Bone marrow (tissue), 2 donors: ENCODE results near the gene WDR54.
"Not testable (repeated sequence)": the region's sequence is repeated elsewhere in the genome, so short reads cannot be mapped to it uniquely, and the experiment has no call there.

ENCODE experiments used
- DNase-seq, 2 donors: peaks; one replicate each; lab custom pipeline; 2025; lab: John Stamatoyannopoulos, UW

Gene WDR54

DNA sequence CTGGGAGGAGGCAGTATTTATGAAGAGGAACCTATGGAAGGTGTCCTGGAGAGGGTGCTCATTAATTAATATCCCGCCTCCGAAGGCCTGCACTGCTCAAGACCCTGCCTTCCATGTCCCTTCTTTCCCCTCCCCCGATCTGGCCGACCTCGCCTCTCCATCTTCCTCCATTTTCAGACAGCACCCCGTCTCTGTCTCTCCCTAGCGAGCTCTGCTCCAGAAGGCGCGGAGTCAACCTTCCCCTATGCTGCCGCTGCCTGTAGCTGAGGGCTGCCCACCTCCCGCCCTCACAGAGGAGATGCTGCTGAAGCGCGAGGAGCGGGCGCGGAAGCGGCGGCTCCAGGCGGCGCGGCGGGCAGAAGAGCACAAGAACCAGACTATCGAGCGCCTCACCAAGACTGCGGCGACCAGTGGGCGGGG is 35.6 kb downstream of the WDR54 start:
- DNase-seq: no peak

DNA sequence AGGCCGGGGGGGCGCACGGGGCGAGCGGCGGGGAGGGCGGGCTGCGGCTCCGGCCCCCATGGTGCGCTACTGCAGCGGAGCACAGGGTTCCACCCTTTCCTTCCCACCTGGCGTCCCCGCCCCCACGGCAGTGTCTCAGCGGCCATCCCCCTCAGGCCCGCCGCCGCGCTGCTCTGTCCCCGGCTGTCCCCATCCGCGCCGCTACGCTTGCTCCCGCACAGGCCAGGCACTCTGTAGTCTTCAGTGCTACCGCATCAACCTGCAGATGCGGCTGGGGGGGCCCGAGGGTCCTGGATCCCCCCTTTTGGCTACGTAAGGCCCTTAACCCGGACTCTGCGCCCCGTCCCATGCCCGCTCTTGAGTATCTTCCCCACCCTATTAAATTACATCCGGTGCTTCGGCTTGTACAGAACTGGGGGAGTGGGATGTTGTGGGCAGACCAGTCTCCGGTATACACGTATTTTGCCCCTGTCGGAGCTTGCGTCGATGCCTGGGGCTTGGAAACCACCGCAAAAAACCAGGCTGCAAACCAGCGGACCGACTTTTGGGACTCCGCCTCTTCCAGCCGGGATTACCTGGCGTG is 36.1 kb downstream of the WDR54 start:
- peak in 1 of 2 donors; percentile 79 for DNase-seq

DNA sequence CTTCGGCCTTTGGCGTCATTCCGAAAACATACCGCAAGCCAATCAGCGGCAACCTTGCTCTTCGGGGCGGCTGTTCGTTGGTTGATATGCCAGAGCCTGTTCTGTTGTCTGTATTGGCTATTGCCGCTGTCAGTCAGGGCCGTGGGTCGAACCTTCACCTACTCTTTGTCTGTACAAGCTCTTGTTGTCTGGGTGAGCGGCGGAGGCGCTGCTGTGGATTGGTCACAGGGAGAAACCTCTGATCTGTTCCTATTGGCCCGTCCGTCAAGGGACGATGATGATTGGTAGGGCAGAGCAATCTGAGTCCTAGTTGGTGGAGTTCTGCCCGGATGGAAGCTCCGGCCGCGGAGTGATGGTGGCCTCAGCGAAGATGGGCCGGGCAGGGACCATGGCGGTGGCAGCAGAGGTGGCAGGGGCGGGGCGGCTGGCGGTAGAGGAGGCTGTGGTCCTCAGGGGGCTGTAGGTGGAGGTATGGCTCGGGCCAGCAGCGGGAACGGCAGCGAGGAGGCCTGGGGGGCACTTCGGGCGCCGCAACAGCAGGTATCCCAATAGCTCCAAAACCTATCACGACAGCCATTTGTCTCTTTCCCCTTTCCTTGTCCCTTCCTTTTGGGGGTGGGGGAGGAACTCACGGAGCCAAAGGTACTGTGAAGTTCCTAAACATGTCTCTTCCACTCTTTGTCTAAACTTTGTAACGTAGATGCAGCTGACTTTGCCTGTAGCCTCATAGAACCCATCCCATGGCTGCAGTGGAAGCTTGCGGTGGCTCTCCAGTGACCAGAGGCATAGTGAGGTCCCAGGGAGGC is 36.8 kb downstream of the WDR54 start, which contains the start of gene WBP1:
Gene WBP1, plus strand, starts transcription at position 307 of the 806 bp plus-strand sequence. Its CDS starts 165 bp downstream, at position 472.
- peak; percentile 85 to 99 for DNase-seq

DNA sequence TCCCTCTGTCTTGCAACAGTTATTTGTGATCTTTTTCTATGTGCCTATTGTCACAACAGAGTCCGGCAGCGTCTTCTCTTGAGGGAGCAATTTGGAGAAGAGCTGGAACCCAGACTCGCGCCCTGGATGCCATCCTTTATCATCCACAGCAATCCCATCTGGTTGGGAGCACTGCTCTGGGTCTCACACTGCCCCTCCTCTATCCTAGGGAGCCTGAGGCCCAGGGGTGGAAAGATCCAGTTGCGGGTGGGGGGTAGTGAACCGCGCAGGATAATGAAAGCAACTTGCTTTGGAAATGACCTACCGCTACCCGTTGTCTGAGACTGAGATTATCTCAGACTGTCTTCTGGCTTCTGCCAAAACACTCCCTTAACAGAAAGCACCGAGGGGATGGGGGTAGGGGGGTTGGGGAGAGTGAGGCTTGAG is 37.4 kb downstream of the WDR54 start:
- DNase-seq: no peak

DNA sequence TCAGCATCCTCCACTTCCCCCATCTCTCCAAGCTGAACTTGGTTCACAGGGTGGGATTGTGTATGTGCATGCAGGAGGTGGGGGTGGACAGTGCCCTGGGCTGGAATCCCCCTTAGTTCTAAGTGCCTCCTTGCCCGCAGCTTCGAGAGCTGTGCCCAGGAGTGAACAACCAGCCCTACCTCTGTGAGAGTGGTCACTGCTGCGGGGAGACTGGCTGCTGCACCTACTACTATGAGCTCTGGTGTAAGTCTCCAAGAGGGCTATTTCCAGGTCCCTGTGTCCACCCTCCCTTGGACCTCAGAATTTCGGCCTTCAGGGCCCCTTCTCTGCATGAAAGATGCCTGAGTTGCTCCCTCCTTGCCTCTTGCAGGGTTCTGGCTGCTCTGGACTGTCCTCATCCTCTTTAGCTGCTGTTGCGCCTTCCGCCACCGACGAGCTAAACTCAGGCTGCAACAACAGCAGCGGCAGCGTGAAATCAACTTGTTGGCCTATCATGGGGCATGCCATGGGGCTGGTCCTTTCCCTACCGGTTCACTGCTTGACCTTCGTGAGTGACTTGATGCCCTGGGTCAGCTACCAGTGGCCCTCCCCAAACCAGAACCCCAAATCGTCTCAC is 38.1 kb downstream of the WDR54 start:
- not testable (repeated sequence) for DNase-seq

DNA sequence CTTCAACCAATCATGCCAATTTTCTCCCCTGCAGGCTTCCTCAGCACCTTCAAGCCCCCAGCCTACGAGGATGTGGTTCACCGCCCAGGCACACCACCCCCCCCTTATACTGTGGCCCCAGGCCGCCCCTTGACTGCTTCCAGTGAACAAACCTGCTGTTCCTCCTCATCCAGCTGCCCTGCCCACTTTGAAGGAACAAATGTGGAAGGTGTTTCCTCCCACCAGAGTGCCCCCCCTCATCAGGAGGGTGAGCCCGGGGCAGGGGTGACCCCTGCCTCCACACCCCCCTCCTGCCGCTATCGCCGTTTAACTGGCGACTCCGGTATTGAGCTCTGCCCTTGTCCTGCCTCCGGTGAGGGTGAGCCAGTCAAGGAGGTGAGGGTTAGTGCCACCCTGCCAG is 38.7 kb downstream of the WDR54 start:
- not testable (repeated sequence) for DNase-seq

DNA sequence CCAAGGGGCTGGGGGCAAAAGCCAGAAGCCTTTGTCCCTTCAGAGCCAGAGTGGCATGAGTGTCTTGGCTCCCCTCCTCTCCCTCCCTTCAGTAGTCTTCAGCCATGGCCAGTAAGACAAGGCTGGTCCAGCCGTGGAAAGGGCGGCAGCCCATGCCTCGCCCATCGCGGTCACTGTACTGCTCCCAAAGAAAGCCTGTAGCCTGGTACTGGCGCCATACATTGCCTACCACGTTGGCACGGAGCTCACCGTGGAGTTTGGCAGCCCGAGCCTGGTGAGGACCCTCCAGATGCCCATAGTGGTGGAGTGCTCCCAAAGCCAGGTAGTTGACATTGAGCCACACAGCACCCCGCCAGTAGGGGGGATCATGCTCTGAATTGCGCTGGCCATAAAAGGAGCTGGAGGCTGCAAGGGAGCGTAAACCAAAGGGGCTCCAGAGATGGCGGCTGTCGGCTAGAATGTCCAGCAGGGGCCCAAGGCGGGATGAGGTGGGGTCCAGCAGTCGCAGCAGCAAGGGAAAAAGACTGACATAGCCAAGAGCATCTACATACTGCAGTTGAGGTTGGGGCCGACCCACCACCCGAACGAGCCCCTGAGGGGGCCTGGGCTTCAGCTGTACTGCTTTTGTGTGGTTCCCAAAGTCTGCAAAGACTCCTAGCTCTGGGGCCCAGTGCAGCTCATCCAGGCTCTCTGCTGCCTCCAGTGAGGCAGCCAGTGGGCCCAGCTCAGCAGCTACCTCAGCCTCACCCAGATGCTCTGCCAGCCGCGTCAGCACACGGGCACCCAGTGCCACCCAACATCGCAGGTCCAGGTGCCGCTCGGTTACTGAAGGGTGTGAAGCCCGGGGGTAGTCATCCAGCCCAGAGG is 39.9 kb downstream of the WDR54 start:
- DNase-seq: no peak

DNA sequence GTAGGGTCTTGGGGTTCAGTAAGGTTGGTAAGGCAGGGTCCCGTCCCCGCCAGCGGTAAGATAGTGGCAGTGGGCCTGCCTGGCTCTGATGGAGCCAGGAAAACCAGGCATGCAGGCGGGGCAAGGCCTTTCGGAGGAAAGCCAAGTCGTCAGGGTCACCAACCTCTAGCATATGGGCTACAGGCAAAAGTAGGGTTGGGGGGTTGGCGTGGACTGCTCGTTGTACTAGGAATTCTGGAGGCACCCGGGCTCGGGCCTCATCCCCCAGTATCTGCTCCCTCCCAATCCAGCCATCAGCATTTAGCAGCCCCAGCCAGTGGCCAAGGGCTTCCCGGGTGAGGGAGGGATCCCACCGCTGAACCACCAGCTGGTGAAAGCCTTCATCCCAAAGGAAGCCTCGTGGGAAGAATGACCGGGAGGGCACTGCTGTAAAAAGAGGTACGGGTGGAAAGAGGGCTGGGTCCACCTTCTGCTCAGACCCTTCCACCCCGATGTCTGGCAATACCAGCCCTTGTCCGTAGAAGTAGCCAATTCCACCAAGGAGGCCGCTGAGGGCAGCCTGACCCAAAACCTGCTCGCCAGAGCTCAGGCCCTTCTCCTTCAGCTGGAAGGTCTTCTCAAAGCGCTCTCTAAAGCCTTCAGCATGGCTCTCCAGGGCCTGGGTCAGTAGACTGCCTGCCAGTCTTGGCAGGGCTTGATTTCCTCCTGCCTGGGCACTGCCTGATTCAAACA is 40.7 kb downstream of the WDR54 start:
- DNase-seq: no peak

DNA sequence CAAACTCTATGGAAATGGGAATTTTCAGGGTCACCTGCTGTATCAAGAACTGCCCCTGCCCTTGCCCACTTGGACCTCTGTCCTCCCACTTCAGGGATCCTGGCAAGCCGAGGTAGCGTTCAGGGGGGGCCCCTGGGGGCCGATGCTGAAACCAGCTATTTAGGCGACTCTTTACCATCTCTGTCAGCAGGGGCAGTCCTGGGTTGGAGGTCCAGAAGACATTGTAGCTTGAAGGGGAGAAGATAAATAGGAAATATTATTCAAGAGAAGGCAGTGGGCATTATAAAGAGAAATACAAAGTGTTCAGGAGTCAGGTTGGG is 41.2 kb downstream of the WDR54 start:
- DNase-seq: no peak

DNA sequence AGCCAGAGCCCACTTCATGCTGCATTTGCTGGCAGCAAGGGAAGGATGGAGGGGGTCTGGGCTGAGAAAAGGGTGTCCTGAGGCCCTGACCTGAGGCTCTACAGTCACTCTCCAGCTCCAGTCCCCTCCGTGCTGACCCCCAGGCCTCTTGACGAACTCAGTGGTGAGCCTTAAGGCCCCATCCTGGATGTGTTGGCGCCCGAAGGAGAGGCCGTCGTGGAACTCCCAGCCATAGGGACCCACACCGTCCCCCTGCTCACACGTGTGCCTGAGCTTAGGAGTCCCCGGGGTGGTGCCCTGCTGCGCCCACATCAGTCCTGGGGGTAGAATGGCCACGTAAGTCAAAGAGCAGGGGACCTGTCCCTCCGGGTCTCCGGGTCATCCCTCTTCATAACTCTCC is 42.9 kb downstream of the WDR54 start:
- DNase-seq: no peak

DNA sequence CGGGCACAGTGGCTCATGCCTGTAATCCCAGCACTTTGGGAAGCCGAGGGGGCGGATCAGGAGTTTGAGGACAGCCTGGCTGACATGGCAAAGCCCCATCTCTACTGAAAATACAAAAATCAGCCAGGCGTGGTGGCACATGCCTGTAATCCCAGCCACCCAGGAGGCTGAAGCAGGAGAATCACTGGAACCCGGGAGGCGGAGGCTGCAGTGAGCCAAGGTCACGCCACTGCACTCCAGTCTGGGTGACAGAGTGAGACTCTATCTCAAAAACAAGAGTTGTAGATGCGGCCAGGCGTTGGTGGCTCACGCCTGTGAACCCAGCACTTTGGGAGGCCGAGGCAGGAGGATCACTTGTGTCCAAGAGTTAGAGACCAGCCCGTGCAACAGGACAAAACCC is 49.2 kb downstream of the WDR54 start:
- not testable (repeated sequence) for DNase-seq

DNA sequence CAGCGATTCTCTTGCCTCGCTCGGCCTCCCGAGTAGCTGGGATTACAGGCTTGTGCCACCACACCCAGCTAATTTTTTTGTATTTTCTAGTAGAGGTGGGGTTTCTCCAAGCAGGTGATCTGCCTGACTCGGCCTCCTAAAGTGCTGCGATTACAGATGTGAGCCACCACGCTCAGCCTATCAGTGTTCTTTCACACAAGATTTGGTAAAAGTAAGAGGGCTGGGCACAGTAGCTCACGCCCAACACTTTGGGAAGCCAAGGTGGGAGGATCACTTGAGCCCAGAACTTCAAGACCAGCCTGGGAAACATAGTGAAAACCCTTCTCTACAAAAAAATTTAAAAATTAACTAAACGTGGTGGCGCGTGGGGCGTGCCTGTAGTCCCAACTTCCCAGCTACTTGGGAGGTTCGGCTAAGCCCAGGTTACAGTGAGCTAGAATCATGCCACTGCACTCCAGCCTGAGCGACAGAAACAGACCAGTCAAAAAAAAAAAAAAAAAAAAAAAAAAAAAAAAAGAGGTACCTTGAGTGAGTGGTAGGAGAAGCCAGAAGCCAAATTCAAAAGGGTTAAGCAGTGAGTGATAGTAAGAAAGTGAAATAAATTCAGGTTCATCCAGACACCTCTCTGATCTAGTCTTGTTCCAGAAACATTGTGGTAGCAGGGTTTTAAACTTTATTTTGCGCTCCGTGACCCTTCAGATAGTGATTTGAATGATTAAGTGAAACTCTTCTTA is 50.0 kb downstream of the WDR54 start:
- no peak for DNase-seq

DNA sequence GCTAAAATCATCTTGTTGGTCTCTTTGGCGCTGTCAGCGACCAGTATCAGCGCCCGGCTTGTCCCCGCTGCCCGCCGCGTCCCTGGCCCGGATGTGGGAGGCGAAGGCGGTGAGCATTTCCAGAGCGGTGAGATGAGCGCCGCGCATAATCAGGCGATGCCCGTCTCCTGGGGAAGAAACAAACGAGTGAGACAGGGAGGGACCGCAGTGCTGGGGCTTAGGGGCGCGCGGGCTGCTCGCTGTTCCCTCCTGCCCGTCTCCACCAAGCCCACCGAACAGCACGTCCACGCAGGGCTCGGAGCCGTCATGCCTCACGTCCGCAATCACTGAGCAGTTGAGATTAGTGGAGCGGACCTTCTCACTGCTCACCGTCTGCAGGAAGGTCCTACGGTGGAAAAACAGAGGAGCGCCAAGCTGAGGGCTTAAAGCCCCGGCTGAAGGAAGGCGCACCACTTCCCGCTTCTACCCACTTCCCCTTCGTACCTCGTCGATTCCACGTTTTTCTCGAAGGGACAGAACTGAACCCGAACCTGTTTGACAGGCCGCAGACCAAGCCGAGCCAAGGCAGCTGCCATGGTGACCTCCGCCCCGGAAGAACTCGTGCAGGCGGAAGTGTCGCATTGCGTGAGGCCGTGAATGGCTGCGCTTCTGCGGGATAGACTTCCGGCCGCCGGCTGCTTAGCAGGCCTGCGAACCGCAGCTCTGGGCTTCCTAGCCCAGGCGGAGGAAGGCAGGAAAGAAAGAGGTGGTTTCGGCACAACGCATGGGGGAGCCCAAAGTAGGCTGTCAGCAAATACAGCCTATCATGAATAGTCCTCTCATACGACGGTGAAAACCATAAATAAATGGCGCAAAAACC is 50.8 kb downstream of the WDR54 start, which contains the start of gene MRPL53:
Gene MRPL53, minus strand, starts transcription at position 595 of the 859 bp plus-strand sequence. Its CDS starts 20 bp downstream, at position 575.
- DNase-seq: peak; percentile 75 to 87

DNA sequence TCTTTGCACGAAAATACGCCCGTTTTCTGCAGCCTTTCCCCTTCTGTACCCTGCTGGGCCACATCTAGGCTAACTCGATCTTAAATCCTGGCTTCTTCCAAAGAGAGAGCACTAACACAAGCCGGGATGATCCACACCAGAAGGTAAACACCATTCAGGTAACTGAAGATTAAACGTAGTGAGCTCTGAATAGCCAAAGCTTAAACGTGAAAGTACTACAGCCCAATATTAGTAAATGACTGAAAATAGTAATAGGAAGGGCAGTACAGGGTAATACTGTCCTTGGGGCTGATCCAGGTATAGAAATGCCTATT is 51.4 kb downstream of the WDR54 start:
- no peak for DNase-seq

DNA sequence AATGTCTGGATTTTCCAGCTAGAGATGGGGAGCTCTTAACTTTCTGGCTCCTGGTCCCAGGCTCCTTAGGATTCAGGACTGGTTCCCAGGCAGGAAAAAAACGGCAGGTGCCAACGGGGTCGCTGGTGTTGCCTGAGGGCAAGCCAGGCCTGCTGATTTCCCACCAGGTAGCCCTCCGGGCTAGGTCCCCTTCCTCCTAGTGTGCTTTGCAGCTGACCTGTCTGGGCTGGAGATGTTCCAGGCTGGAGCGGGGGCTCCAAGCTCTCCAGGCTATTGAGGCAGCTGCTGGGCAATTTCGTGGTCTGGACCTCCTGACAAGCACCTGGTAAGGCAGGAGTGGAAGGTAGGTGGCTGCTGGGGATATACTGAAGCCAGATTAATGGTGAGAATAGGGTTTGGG is 53.0 kb downstream of the WDR54 start:
- DNase-seq: no peak

DNA sequence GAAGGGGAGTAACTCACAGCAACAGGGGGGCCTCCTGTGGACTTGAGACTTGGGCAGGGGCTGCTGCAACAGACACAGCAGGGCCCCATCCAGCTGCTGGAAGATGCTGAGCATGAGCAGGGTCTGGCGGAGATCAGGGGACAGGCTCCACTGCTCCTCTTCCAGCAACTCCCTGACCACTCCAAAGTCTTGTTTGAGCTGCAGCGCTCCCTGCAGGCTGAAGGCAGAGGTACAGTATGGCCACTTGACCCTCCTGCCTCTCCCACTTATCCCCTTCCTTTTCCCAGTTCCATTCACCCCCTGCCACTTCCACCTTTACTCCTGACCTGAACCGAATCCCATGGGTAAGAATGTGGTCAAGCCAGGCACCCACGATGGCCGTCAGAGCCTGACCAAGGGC is 53.4 kb downstream of the WDR54 start:
- no peak for DNase-seq
